Stimulated activated CD4-positive, alpha-beta T cell treated with anti-CD3 and anti-CD28 coated beads, TNF-alpha, amount 100 ng/mL, for 24 hours (primary cell): Measurements from ENCODE around the gene PAWR.
"Not testable (repeated sequence)": the region's sequence is repeated elsewhere in the genome, so short reads cannot be mapped to it uniquely, and the experiment has no call there.

Experiments
- DNase-seq, 3 experiments: peaks; one replicate each; pipeline ENCODE4 v3.0.0-alpha.2; 2020; ENCODE audit warnings: low read depth in 3 of 3

PAWR gene

DNA sequence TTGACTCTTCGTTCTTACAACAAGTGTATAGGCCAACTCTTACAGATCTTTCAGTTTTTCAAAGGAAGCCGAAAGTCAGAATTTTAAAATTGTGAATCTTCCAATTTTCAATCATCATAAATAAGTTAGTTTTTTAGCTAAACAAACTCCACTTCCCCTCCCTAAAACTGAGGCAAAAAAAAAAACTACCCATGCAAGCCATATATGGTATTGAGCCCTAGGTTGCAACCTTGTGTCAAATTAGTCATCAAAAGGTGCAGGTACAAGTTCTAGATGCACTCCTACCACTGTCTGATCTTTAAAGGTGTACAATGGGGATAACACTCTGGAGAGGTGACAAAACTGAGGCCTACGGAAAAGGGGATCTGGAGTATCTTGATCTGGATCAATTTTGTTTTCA lies 97.9 kb downstream of the PAWR start:
- no peak for DNase-seq

- no peak for DNase-seq
Measured at GRCh38 chr12:79591988-79592387, 98.8 kb downstream of the PAWR start.

GRCh38 chr12:79590751-79591150 lies 100.0 kb downstream of the PAWR start:
- no peak for DNase-seq

DNA sequence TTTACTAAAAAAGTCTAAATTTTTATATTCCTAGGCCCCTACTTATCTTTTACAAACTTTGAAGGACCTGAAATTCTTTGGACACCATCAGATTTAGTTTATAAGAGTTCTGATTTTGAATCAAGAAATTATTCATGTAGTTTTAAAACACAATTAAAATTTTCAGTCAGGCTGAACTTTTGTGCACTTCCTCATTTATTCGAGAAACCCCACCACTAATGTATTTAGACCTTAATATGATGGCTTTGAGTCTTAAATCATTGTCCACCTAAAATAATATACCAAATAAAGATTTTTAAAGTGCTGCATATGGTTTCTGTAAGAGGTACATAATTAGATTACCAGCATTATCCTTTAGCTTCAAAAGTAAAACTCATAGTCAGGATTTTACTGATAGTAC lies 103.4 kb downstream of the PAWR start:
- DNase-seq: no peak

DNA sequence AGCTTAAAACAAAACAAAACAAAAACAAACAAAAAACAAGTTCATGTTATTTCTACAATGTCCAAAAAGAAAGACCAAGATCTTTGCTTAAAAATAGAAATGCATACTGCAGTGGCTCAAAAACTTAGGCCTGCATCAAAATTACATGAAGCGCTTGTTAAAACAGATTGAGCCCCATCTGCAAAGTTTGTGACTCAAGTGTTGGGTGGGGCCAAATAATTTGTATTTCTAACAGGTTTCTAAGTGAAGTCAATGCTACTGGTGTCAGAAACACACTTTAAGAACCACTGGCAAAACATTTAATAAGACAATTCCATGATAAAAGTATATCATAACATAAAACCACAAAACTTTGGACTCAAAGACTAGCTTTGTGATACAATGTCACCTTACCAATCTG lies 105.6 kb downstream of the PAWR start:
- no peak for DNase-seq

DNA sequence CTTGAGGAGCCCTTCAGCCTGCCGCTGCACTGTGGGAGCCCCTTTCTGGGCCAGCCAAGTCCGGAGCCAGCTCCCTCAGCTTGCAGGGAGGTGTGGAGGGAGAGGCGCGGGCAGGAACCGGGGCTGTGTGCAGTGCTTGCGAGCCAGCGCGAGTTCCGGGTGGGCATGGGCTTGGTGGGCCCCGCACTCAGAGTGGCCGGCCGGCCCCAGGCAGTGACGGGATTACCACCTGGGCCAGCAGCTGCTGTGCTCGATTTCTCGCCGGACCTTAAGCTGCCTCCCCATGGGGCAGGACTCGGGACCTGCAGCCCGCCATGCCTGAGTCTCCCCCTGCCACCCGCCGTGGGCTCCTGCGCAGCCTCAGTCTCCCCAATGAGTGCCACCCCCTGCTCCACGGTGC lies 116.9 kb downstream of the PAWR start:
- DNase-seq: no peak

- no peak for DNase-seq
Measured at GRCh38 chr12:79569679-79570078, 121.1 kb downstream of the PAWR start.

DNA sequence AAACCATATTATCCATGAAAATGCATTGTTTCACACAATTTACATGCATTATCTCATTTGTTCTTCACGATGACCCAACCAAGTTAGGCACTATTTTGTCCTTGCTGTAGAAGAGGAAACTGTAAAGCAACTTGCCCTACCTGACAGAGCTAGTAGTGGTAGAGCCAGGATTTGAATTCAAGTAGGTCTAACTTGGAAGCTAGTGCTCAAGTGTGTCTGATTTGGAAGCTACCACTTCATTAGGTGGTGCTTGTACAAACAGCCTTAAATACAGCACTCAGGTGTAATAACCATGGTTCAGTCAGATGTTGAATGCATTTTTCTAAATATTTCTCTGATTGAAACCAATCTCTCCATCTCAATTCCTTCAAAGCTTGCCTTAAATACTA lies 123.6 kb downstream of the PAWR start:
- no peak for DNase-seq

GRCh38 chr12:79566452-79567174 lies 124.2 kb downstream of the PAWR start:
- no peak for DNase-seq

GRCh38 chr12:79564727-79565350 lies 125.9 kb downstream of the PAWR start:
- DNase-seq: not testable (repeated sequence)

GRCh38 chr12:79563021-79563740 lies 127.6 kb downstream of the PAWR start:
- DNase-seq: no peak

- DNase-seq: no peak
Measured at GRCh38 chr12:79561401-79562132, 129.2 kb downstream of the PAWR start.

GRCh38 chr12:79560225-79560889 lies 130.4 kb downstream of the PAWR start:
- DNase-seq: no peak

- DNase-seq: no peak
Measured at GRCh38 chr12:79559591-79559990, 131.2 kb downstream of the PAWR start.

GRCh38 chr12:79558924-79559469 lies 131.8 kb downstream of the PAWR start:
- no peak for DNase-seq

DNA sequence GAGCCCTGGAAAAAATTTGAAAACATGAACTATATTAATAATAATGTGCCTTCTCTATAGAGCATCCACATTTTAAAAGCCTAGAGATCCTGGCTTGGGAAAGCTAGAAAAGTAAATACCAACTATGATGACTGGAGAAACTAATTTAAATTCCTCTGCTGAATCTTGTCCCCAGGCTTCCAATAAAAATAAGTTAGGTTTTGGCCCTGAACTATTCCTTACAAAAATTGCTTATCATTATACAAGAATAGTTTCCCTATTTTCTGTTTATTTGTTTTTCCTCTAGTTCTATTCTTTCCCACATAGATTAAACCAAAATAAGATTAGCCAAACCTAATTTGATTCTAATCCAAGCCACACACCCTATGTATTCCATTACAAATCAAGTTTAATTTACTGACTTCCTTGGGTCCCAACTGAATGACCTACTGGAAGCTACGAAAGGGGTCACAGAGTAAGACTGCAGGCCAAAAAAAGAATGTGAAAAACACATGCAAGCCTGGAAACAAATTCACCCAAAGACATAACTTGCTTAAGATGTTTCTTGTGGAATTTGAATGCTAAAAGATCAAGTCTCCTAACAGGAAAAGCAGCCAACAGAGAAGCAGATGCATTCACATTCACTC lies 133.0 kb downstream of the PAWR start:
- DNase-seq: no peak

GRCh38 chr12:79555028-79555925 lies 135.5 kb downstream of the PAWR start:
- no peak for DNase-seq

- no peak for DNase-seq
Measured at GRCh38 chr12:79553863-79554574, 136.7 kb downstream of the PAWR start.

GRCh38 chr12:79552192-79552591 lies 138.6 kb downstream of the PAWR start:
- DNase-seq: no peak
